Muscle layer of duodenum (tissue), 2 donors: ENCODE measurements around the gene BCORL1.

Experiments
- H3K27ac ChIP-seq: one replicate; pipeline ENCODE4 v1.7.0; 2013; ENCODE audit warnings: mild to moderate bottlenecking, low read length
- H3K27me3 ChIP-seq: one replicate; pipeline ENCODE4 v1.7.0; 2013; ENCODE audit warnings: low read depth, mild to moderate bottlenecking, control low read depth, low read length
- H3K36me3 ChIP-seq, 2 donors: one replicate each; pipeline ENCODE4 v1.7.0; 2013; ENCODE audit warnings: low read length in 2 of 2, control low read depth in 1 of 2, mild to moderate bottlenecking in 1 of 2; ENCODE audit not compliant: insufficient read depth in 2 of 2, control insufficient read depth in 1 of 2
- H3K4me1 ChIP-seq, 2 donors: one replicate each; pipeline ENCODE4 v1.7.0; 2013; ENCODE audit warnings: low read length in 2 of 2, mild to moderate bottlenecking in 2 of 2, control low read depth in 1 of 2, moderate library complexity in 1 of 2; ENCODE audit not compliant: insufficient read depth in 2 of 2, control insufficient read depth in 1 of 2
- H3K4me3 ChIP-seq, 2 donors: one replicate each; pipeline ENCODE4 v1.7.0; 2013; ENCODE audit warnings: low read length in 2 of 2, low read depth in 1 of 2, mild to moderate bottlenecking in 1 of 2
- H3K9me3 ChIP-seq, 2 donors: one replicate each; pipeline ENCODE4 v1.7.0; 2013; ENCODE audit warnings: low read length in 2 of 2, control low read depth in 1 of 2, mild to moderate bottlenecking in 1 of 2; ENCODE audit not compliant: control insufficient read depth in 1 of 2
- donor health status: healthy.

The BCORL1 gene

GRCh38 chrX:130085551-130086446, 103.4 kb downstream of the BCORL1 start:
- Histone ChIP-seq H3K27me3 (no peaks in the 10 kb centered on the region), H3K36me3 (no peaks in the 10 kb centered on the region), H3K9me3 (no peaks in the 10 kb centered on the region), H3K27ac (peak overlapping the region; percentile 21), H3K4me3 (no peak overlapping the region), H3K4me1 (peaks cover 0 to 12% of the 10 kb centered on the region in 2 donors)

DNA sequence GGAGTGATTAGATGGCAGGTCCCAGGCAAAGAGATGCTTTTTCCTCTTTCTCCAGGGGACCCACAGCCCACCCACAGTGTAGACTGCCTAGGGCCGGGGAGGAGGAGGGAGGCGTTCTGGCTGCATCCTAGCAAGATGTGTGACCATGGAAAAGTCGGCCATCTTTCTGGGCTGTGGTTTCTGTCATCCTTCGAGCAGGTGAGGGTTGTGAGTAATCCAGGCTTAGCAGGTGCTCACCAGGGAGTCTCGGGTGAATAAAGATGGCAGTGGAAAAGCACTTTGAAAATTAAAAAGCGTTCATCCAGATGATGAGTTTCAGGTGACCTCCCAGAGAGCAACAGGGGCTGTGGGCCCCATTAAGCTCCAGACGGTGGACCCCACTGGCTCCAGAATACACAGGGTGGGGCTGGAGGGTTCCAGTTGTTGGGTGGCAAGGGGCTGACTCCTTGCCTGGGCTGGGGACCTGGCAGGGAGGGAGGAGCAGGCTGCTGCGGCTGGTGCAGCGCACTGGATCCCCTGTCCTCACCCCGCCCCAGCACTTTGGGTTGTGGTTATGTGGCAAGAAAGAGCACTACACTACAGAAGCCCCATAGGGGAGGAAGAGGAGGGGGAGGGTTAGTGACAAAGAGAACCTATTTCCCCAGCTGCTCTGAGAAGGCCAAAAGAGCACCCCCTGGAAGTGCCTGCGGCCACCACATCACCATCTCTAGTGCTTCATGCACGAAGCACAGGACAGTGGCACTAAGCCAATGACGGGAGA, 104.2 kb downstream of the BCORL1 start:
- Histone ChIP-seq H3K4me3 (no peak overlapping the region), H3K27me3 (no peaks in the 10 kb centered on the region), H3K36me3 (no peaks in the 10 kb centered on the region), H3K4me1 (peaks cover 0 to 9% of the 10 kb centered on the region in 2 donors), H3K9me3 (no peaks in the 10 kb centered on the region), H3K27ac (peak overlapping the region; percentile 21)

GRCh38 chrX:130090364-130090763, 107.9 kb downstream of the BCORL1 start:
- no peaks in the 10 kb centered on the region for H3K9me3 ChIP-seq
- H3K36me3 ChIP-seq = no peaks in the 10 kb centered on the region
- H3K4me1 ChIP-seq = peaks cover 0 to 2% of the 10 kb centered on the region in 2 donors
- no peaks in the 10 kb centered on the region for H3K27me3 ChIP-seq
- no peak overlapping the region for H3K4me3 ChIP-seq
- no peak overlapping the region for H3K27ac ChIP-seq

- H3K27ac ChIP-seq = peak overlapping the region; percentile 31
- peaks cover 0 to 2% of the 10 kb centered on the region in 2 donors for H3K4me1 ChIP-seq
- H3K36me3 ChIP-seq = no peaks in the 10 kb centered on the region
- no peaks in the 10 kb centered on the region for H3K27me3 ChIP-seq
- H3K9me3 ChIP-seq = no peaks in the 10 kb centered on the region
- no peak overlapping the region for H3K4me3 ChIP-seq
Measured at GRCh38 chrX:130091980-130092522, 109.6 kb downstream of the BCORL1 start.

DNA sequence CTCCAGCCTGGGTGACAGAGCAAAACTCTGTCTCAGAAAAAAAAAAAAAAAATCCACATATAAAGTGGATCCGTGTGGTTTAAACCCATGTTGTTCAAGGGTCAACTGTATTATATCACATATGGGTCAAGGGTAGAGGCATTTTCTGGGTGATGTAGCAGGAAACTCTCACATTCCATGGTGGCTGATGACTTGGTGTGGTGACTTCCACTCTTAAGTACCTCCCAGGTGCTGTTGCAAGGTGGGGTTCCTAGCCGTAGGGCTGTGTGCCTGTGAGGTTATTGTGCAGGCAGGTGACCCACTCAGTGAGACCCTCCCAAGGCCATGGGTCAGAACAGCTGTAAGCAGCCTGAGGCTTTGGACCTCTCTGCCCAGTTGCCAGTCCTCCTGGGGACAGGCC, 110.8 kb downstream of the BCORL1 start:
- Histone ChIP-seq H3K27ac (no peak overlapping the region), H3K36me3 (no peaks in the 10 kb centered on the region), H3K9me3 (no peaks in the 10 kb centered on the region), H3K4me1 (no peaks in the 10 kb centered on the region), H3K27me3 (no peaks in the 10 kb centered on the region), H3K4me3 (no peak overlapping the region)

DNA sequence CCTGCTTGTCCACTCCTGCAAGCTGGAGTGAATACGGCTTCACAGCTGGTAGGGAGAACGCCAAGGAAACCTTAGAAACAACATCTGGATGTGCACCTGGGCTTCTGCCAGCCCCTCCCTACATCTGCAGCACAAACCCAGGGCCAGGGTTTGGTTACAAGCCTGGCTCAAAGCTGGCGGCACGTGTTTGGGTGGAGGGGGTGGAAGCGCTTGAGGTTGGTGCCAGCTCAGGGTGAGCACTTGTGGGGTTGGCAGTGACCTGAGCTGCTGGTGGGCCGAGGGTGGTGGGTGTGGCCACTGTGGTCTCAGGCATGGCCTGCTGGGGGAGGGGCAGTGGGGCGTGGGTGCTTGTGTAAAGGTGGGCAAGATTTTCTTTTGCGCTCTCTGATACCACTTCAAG, 112.3 kb downstream of the BCORL1 start:
- H3K27ac ChIP-seq = no peak overlapping the region
- H3K4me1 ChIP-seq = no peaks in the 10 kb centered on the region
- no peaks in the 10 kb centered on the region for H3K27me3 ChIP-seq

DNA sequence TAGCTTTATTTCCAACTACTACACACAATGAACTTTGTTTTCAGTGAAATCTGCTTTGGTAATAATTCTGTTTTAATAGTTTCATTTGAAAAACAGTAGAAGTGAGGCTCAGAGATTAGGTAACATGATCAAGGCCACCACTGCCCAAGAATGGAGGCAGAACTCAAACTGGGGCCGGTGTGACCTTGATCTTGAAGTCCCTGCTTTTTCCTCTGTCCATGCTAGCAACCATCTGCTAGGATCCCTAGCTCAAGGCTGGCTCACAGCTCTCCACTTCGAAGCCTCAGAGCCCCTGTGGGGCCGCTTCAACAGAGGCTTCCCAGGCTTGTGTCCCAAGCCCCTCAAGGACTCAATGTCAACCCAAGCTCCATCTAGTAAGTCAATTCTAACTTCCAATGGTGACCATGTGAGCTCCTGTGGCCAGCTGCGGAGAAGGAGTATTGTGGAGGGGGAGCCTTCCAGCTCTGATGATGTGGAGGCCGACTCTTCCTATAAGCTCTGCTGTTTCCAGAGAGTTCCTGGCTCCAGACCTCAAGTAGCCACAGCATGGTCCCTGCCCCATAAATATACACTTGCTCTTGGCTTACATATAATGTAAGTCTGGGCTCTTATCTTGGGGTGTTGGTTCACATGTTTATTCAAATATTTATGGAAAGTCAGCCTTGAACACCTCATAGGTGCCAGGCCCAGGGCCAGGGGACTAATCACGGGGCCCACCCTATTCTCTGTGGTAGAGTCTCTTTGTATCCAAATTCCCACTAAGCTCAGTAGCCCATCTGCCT, 113.0 kb downstream of the BCORL1 start:
- Histone ChIP-seq H3K4me1 (no peaks in the 10 kb centered on the region), H3K36me3 (no peaks in the 10 kb centered on the region), H3K9me3 (no peaks in the 10 kb centered on the region), H3K27me3 (no peaks in the 10 kb centered on the region), H3K4me3 (no peak overlapping the region), H3K27ac (no peak overlapping the region)

More for the DNA sequence above, 112.3 kb downstream of the BCORL1 start:
- Histone ChIP-seq H3K9me3 (no peaks in the 10 kb centered on the region), H3K4me3 (no peak overlapping the region), H3K36me3 (no peaks in the 10 kb centered on the region)

- no peaks in the 10 kb centered on the region for H3K4me1 ChIP-seq
- no peak overlapping the region for H3K4me3 ChIP-seq
- H3K36me3 ChIP-seq = no peaks in the 10 kb centered on the region
- H3K9me3 ChIP-seq = no peaks in the 10 kb centered on the region
- no peaks in the 10 kb centered on the region for H3K27me3 ChIP-seq
- H3K27ac ChIP-seq = no peak overlapping the region
Measured at GRCh38 chrX:130097507-130098209, 115.2 kb downstream of the BCORL1 start.

DNA sequence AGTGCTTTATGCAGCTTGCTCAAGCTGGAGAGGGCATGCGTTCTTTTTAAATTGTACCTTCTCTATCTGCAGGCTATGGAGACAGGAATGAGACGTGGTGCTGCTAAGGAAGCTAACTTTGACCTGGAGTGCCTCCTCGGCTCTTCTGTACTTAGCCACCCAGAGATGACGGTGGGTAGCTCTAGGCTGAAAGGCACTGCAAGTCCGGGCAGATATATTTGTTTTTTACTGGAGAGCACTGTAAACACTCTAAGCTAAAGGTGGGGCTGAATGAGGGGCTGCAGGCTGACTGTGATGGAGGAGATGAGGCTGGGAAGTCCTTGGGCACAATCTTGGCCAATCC, 115.7 kb downstream of the BCORL1 start:
- H3K27me3 ChIP-seq = no peaks in the 10 kb centered on the region
- H3K9me3 ChIP-seq = no peaks in the 10 kb centered on the region
- no peaks in the 10 kb centered on the region for H3K36me3 ChIP-seq
- H3K27ac ChIP-seq = no peak overlapping the region
- H3K4me3 ChIP-seq = no peak overlapping the region
- no peaks in the 10 kb centered on the region for H3K4me1 ChIP-seq

GRCh38 chrX:130100180-130100579, 117.7 kb downstream of the BCORL1 start:
- Histone ChIP-seq H3K4me1 (no peaks in the 10 kb centered on the region), H3K36me3 (no peaks in the 10 kb centered on the region), H3K4me3 (no peak overlapping the region), H3K27me3 (no peaks in the 10 kb centered on the region), H3K27ac (no peak overlapping the region), H3K9me3 (no peaks in the 10 kb centered on the region)
